Inferior parietal cortex (tissue), 1 donor: Measurements from ENCODE around the gene HNRNPLL.

Experiments
- DNase-seq: peaks from one replicate; pipeline ENCODE4 v3.0.0-alpha.2; 2016; ENCODE audit errors: extremely low spot score

HNRNPLL gene

GRCh38 chr2:38592951-38593350 lies 9.8 kb downstream of the HNRNPLL start:
- no peak for DNase-seq

- DNase-seq: no peak
Measured at GRCh38 chr2:38591152-38591551, 11.6 kb downstream of the HNRNPLL start.

GRCh38 chr2:38590053-38590452 lies 12.7 kb downstream of the HNRNPLL start:
- DNase-seq: no peak

- no peak for DNase-seq
Measured at GRCh38 chr2:38586931-38587330, 15.8 kb downstream of the HNRNPLL start.

- no peak for DNase-seq
Measured at GRCh38 chr2:38584881-38585280, 17.8 kb downstream of the HNRNPLL start.

GRCh38 chr2:38583994-38584393 lies 18.7 kb downstream of the HNRNPLL start:
- no peak for DNase-seq

- DNase-seq: no peak
Measured at GRCh38 chr2:38583524-38583923, 19.2 kb downstream of the HNRNPLL start.

- DNase-seq: peak; percentile 94
Measured at GRCh38 chr2:38581193-38582147, 21.3 kb downstream of the HNRNPLL start.

- DNase-seq: no peak
Measured at GRCh38 chr2:38580115-38580636, 22.6 kb downstream of the HNRNPLL start.

- no peak for DNase-seq
Measured at GRCh38 chr2:38578832-38579231, 23.9 kb downstream of the HNRNPLL start.

- no peak for DNase-seq
Measured at GRCh38 chr2:38574278-38574677, 28.4 kb downstream of the HNRNPLL start.

GRCh38 chr2:38572167-38572566 lies 30.6 kb downstream of the HNRNPLL start:
- peak; percentile 62 for DNase-seq

- no peak for DNase-seq
Measured at GRCh38 chr2:38571193-38571592, 31.5 kb downstream of the HNRNPLL start.

GRCh38 chr2:38568724-38569436 lies 33.8 kb downstream of the HNRNPLL start:
- no peak for DNase-seq

GRCh38 chr2:38565333-38565732 lies 37.4 kb downstream of the HNRNPLL start:
- no peak for DNase-seq

GRCh38 chr2:38561691-38562090 lies 41.0 kb downstream of the HNRNPLL start:
- no peak for DNase-seq

- DNase-seq: no peak
Measured at GRCh38 chr2:38560092-38560491, 42.6 kb downstream of the HNRNPLL start.

- no peak for DNase-seq
Measured at GRCh38 chr2:38557981-38558380, 44.7 kb downstream of the HNRNPLL start.

GRCh38 chr2:38557217-38557616 lies 45.5 kb downstream of the HNRNPLL start:
- no peak for DNase-seq

GRCh38 chr2:38556006-38556801 lies 46.5 kb downstream of the HNRNPLL start:
- no peak for DNase-seq

- no peak for DNase-seq
Measured at GRCh38 chr2:38554973-38555595, 47.6 kb downstream of the HNRNPLL start.
